H1 (cell line): ENCODE measurements around the gene RNF38. TPM values are rescaled to one million over a fixed set of nuclear protein-coding genes. Genes with fewer than 3 reads are reported as not detected.

Source experiments
- CTCF ChIA-PET: fragments of 300-600 bp; sonication (Branson Sonifier 250); formaldehyde crosslinking; loops from one replicate; lab custom pipeline; 2021; ENCODE audit not compliant: partially characterized antibody; lab: Charles Lee
- POLR2A ChIA-PET: fragments of 300-600 bp; sonication (Branson Sonifier 250); formaldehyde crosslinking; loops from one replicate; lab custom pipeline; 2021; ENCODE audit warnings: inconsistent platforms; ENCODE audit not compliant: partially characterized antibody; lab: Charles Lee
- DNase-seq, 2 experiments: peaks; one replicate each; pipeline versions ENCODE4 v3.0.0 to v3.0.0-alpha.2; 2010 to 2022; ENCODE audit warnings: low spot score in 2 of 2, low read depth in 1 of 2, mixed read lengths in 1 of 2
- FAIRE-seq: peaks from 2 replicates; lab custom pipeline; 2011; peaks lifted over from hg19 to GRCh38; lab: Jason Lieb, UNC
- H2AFZ ChIP-seq: 2 replicates; pipeline ENCODE4 v1.8.1; 2012; ENCODE audit warnings: low read length, inconsistent platforms
- H2AK5ac ChIP-seq: 2 replicates; pipeline ENCODE4 v1.6.1; 2013; ENCODE audit warnings: low read depth, low read length
- H2BK120ac ChIP-seq: replicated peaks from 2 replicates; pipeline ENCODE3; 2013; ENCODE audit warnings: low read depth, low read length, inconsistent platforms
- H2BK12ac ChIP-seq: 2 replicates; pipeline ENCODE4 v1.6.1; 2013; ENCODE audit warnings: low read depth, low read length
- H2BK15ac ChIP-seq: 2 replicates; pipeline ENCODE4 v1.6.1; 2013; ENCODE audit warnings: low read length
- H2BK20ac ChIP-seq: 2 replicates; pipeline ENCODE4 v1.6.1; 2013; ENCODE audit warnings: low read length
- H2BK5ac ChIP-seq: 2 replicates; pipeline ENCODE4 v1.6.1; 2013; ENCODE audit warnings: low read depth, low read length
- H3K14ac ChIP-seq: 2 replicates; pipeline ENCODE4 v1.6.1; 2013; ENCODE audit warnings: inconsistent platforms; ENCODE audit not compliant: insufficient read length
- H3K18ac ChIP-seq: 2 replicates; pipeline ENCODE4 v1.6.1; 2013; ENCODE audit warnings: low read length; ENCODE audit errors: extremely low read depth
- H3K23ac ChIP-seq: 2 replicates; pipeline ENCODE4 v1.6.1; 2013; ENCODE audit warnings: inconsistent platforms; ENCODE audit not compliant: insufficient read length
- H3K23me2 ChIP-seq: 2 replicates; pipeline ENCODE4 v1.6.1; 2013; ENCODE audit warnings: low read depth, low read length
- H3K27ac ChIP-seq: 2 replicates; pipeline ENCODE4 v1.6.1; 2011; ENCODE audit warnings: low read depth, low read length, inconsistent platforms
- H3K27me3 ChIP-seq, 4 experiments: replicated peaks in 1 of 4; 1 replicate in 1 of 4; 2 replicates in 3 of 4; pipeline versions ENCODE4 v1.6.1 to v1.8.1; 2011 to 2013; ENCODE audit warnings: low read length in 3 of 4, mild to moderate bottlenecking in 3 of 4, inconsistent platforms in 2 of 4, mixed read lengths in 2 of 4, moderate library complexity in 1 of 4; ENCODE audit not compliant: control insufficient read depth in 3 of 4, insufficient read depth in 3 of 4; ENCODE audit errors: extremely low read depth in 1 of 4
- H3K36me3 ChIP-seq, 4 experiments: 2 replicates each; pipeline versions ENCODE4 v1.6.1 to v1.8.1; 2011 to 2013; ENCODE audit warnings: mild to moderate bottlenecking in 4 of 4, low read length in 3 of 4, moderate library complexity in 2 of 4, control low read depth in 1 of 4, inconsistent platforms in 1 of 4; ENCODE audit not compliant: insufficient read depth in 4 of 4, control insufficient read depth in 2 of 4
- H3K4ac ChIP-seq: replicated peaks from 2 replicates; pipeline ENCODE3; 2013; ENCODE audit warnings: low read length, low read depth, mixed read lengths, inconsistent platforms; ENCODE audit not compliant: insufficient read length
- H3K4me1 ChIP-seq, 4 experiments: replicated peaks in 1 of 4; 1 replicate in 1 of 4; 2 replicates in 3 of 4; pipeline versions ENCODE4 v1.6.1 to v1.8.1; 2011 to 2013; ENCODE audit warnings: low read length in 3 of 4, inconsistent platforms in 2 of 4, mixed read lengths in 1 of 4; ENCODE audit not compliant: insufficient read depth in 4 of 4, control insufficient read depth in 3 of 4
- H3K4me2 ChIP-seq, 2 experiments: 2 replicates each; pipeline versions ENCODE4 v1.6.1 to v1.8.1; 2011 to 2013; ENCODE audit warnings: low read depth in 2 of 2, low read length in 2 of 2, control low read depth in 1 of 2, inconsistent platforms in 1 of 2, mild to moderate bottlenecking in 1 of 2; ENCODE audit not compliant: insufficient read depth in 1 of 2
- H3K4me3 ChIP-seq, 4 experiments: fragments of 200-600, 300-600 bp in 1 of 4; sonication (generic), shearing (Covaris generic), sonication (Bioruptor Twin) in 1 of 4; 2 replicates each; pipeline versions ENCODE4 v1.5.1 to v1.8.1; 2011 to 2016; ENCODE audit warnings: low read length in 4 of 4, low read depth in 3 of 4, control low read depth in 2 of 4, inconsistent platforms in 2 of 4, mild to moderate bottlenecking in 2 of 4, mixed read lengths in 1 of 4, moderate library complexity in 1 of 4; ENCODE audit not compliant: insufficient read depth in 2 of 4; ENCODE audit errors: extremely low read depth in 1 of 4
- H3K56ac ChIP-seq: replicated peaks from 2 replicates; pipeline ENCODE3; 2013; ENCODE audit warnings: low read depth, mild to moderate bottlenecking, mixed read lengths, low read length, inconsistent platforms; ENCODE audit not compliant: insufficient read length
- H3K79me1 ChIP-seq: 2 replicates; pipeline ENCODE4 v1.6.1; 2013; ENCODE audit warnings: low read depth, low read length, control low read depth
- H3K79me2 ChIP-seq, 2 experiments: 2 replicates each; pipeline versions ENCODE4 v1.6.1 to v1.8.1; 2012 to 2013; ENCODE audit warnings: low read length in 2 of 2, mild to moderate bottlenecking in 2 of 2, inconsistent platforms in 1 of 2; ENCODE audit not compliant: insufficient read depth in 2 of 2, control insufficient read depth in 1 of 2
- H3K9ac ChIP-seq, 4 experiments: replicated peaks in 1 of 4; 1 replicate in 1 of 4; 2 replicates in 3 of 4; pipeline versions ENCODE4 v1.6.1 to v1.8.1; 2011 to 2013; ENCODE audit warnings: low read depth in 3 of 4, low read length in 3 of 4, control low read depth in 2 of 4, mild to moderate bottlenecking in 2 of 4, moderate library complexity in 2 of 4, inconsistent platforms in 1 of 4; ENCODE audit errors: extremely low read depth in 1 of 4
- H3K9me3 ChIP-seq, 2 experiments: 2 replicates each; pipeline versions ENCODE4 v1.6.1 to v1.8.1; 2012 to 2013; ENCODE audit warnings: mild to moderate bottlenecking in 2 of 2, moderate library complexity in 2 of 2, control low read depth in 1 of 2, inconsistent platforms in 1 of 2, low read depth in 1 of 2, low read length in 1 of 2, mixed read lengths in 1 of 2; ENCODE audit not compliant: insufficient read depth in 2 of 2
- H4K20me1 ChIP-seq, 2 experiments: replicated peaks in 1 of 2; 2 replicates each; pipeline versions ENCODE3 to v1.8.1; 2011 to 2013; ENCODE audit warnings: inconsistent platforms in 2 of 2, low read length in 2 of 2, mild to moderate bottlenecking in 1 of 2; ENCODE audit not compliant: insufficient read depth in 2 of 2, control insufficient read depth in 1 of 2
- H4K5ac ChIP-seq: 2 replicates; pipeline ENCODE4 v1.6.1; 2013; ENCODE audit warnings: low read length, low read depth, mixed read lengths, inconsistent platforms; ENCODE audit not compliant: insufficient read length
- H4K8ac ChIP-seq: 2 replicates; pipeline ENCODE4 v1.8.0; 2013; ENCODE audit warnings: mild to moderate bottlenecking, moderate library complexity, low read length, inconsistent platforms; ENCODE audit not compliant: insufficient read depth; ENCODE audit errors: extremely low read depth
- H4K91ac ChIP-seq: replicated peaks from 2 replicates; pipeline ENCODE3; 2013; ENCODE audit warnings: low read length, mixed read lengths, inconsistent platforms; ENCODE audit not compliant: insufficient read length
- HDAC2 ChIP-seq, 2 experiments: fragments of 300-600 bp in 1 of 2; sonication (generic) in 1 of 2; IDR thresholded peaks; 2 replicates each; pipeline ENCODE4 v1.6.1; 2011 to 2012; ENCODE audit warnings: low read depth in 2 of 2, low read length in 2 of 2, mild to moderate bottlenecking in 2 of 2, moderate library complexity in 2 of 2, borderline replicate concordance in 1 of 2, inconsistent platforms in 1 of 2
- KDM4A ChIP-seq: IDR thresholded peaks from one replicate; pipeline ENCODE4 v1.7.1; 2012; ENCODE audit warnings: low read depth, mild to moderate bottlenecking, moderate library complexity, low read length, inconsistent platforms; ENCODE audit not compliant: severe bottlenecking
- NRF1 ChIP-seq: IDR thresholded peaks from 2 replicates; pipeline ENCODE4 v1.6.1; 2011; ENCODE audit warnings: mild to moderate bottlenecking, low read depth, low read length, improper control_type of control experiment
- SIN3A ChIP-seq, 2 experiments: IDR thresholded peaks in 1 of 2; conservative IDR thresholded peaks in 1 of 2; 2 replicates each; pipeline ENCODE4 v1.6.1; 2011 to 2012; ENCODE audit warnings: low read length in 2 of 2, improper control_type of control experiment in 1 of 2, low read depth in 1 of 2, mild to moderate bottlenecking in 1 of 2
- SRF ChIP-seq: IDR thresholded peaks from 2 replicates; pipeline ENCODE4 v1.6.1; 2011; ENCODE audit warnings: mild to moderate bottlenecking, low read depth, low read length, moderate library complexity
- WGBS, 2 experiments: shearing (Covaris generic) in 1 of 2; methylation state at CpG; one replicate each; pipeline versions ENCODE4 v1.1.6 to v1.1.7; 2013 to 2015; ENCODE audit warnings: low lambda C conversion rate in 2 of 2, mixed read lengths in 2 of 2, inconsistent platforms in 1 of 2, low coverage in 1 of 2, missing lambda C conversion rate in 1 of 2; ENCODE audit not compliant: insufficient replicate concordance in 2 of 2, insufficient coverage in 1 of 2, insufficient read length in 1 of 2; ENCODE audit errors: extremely low coverage in 1 of 2, missing lambda C conversion rate in 1 of 2; 5-methylcytosine and 5-hydroxymethylcytosine counted together
- polyA plus RNA-seq, 7 experiments: library from polyadenylated mRNA; depleted of rRNA in 3 of 7; stranded (reverse) in 5 of 7; unstranded in 2 of 7; fragments of >200 nt in 5 of 7; fragments of 200-250 nt in 2 of 7; gene quantifications; 1 replicate in 5 of 7; 2 replicates in 1 of 7; 4 replicates in 1 of 7; pipeline versions ENCODE4 v1.2.1 to v1.2.3, GENCODE V29; 2011 to 2013; ENCODE audit warnings: missing spikeins in 2 of 7, mixed read lengths in 2 of 7
- total RNA-seq: library from RNA; stranded (reverse); fragmentation: NEBNext Ultra II Directional; extraction: Animal tissue kit (Norgen Biotek cat#: 25700); gene quantifications from 2 replicates; pipeline ENCODE4 v1.2.1, GENCODE V29; 2021
- TF ChIP-seq, protein P1 (sequence below): IDR thresholded peaks from 2 replicates; pipeline ENCODE4 v1.6.1; 2011; ENCODE audit warnings: low read depth, mild to moderate bottlenecking, low read length; ENCODE audit not compliant: insufficient read depth
- TF ChIP-seq, protein P2 (sequence below): IDR thresholded peaks from 2 replicates; pipeline ENCODE4 v1.6.1; 2012; ENCODE audit warnings: low read length, inconsistent platforms

RNF38 gene
- total and polyA plus RNA-seq, 2 of the 8 experiments (the other 6 are each of a cell fraction or from before 2014, with no cell fraction given): 54.9 to 60.9 TPM

DNA sequence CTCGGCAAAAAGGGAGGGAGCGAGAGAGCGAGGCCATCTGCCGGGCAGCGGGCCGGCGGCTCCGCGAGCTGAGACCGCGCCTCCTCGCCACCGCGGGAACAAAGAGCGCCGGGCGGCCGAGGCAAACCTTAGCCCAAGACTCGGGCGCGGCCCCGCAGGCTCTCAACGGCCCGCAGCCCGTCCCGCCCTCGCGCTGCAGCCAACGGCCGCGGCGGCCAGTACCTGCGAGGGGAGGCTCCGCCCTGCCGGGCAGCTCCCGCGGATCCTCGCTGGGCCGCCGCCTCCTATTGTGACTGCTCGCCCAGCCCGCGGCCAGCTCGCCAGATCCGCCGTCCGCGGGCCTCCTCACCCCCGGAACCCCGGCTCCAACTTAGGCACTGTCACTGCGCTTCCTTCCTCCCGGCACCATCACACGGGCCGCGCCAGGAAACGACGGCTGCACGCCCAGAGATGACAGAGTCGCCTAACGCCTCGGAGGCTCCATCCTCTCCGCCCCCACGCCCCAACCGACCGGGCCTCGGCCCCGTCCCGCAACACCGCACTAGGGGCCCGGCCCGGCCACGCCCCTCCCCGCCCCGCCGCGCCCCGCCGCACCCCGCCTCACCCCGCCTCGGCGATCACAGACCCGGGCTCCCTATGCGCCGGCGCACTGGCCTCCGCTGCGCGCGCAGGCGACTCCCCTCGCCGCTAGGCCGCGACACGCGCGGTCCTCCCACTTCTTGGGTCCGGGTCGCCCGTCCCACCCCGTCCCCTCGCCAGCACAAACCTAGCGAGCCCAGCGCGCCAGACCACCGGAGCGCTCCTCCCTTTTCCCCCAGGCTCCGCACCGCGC is 479 bp upstream of the RNF38 start:
- Histone ChIP-seq H3K9me3 (no peaks in the 10 kb centered on the region), H3K18ac (peak overlapping the region; percentile 96), H4K20me1 (peaks cover 6 to 7% of the 10 kb centered on the region in 2 experiments), H3K4me3 (peak overlapping the region; percentile 72 to 97 (median 90)), H3K23me2 (peaks cover 2% of the 10 kb centered on the region; the same call in 1 of the 2 replicates), H3K4ac (no peak overlapping the region), H3K23ac (no peak overlapping the region), H2AFZ (no peak overlapping the region), H3K4me1 (peaks cover 0 to 7% (median 0%) of the 10 kb centered on the region in 4 experiments; a peak in 3 of 7 replicates), H3K79me1 (peaks cover 3% of the 10 kb centered on the region), H3K79me2 (peaks cover 26 to 86% of the 10 kb centered on the region in 2 experiments), H2BK20ac (no peak overlapping the region), H4K8ac (peak overlapping the region; percentile 98; the same call in 1 of the 2 replicates), H2BK12ac (no peak overlapping the region), H2BK15ac (no peak overlapping the region), H3K27me3 (no peaks in the 10 kb centered on the region), H2BK5ac (peak overlapping the region; percentile 67), H2BK120ac (no peak overlapping the region), H4K91ac (peak overlapping the region; percentile 88), H3K9ac (peak overlapping the region; percentile 90 to 95 (median 92)), H4K5ac (peak overlapping the region; percentile 99), H3K27ac (peak overlapping the region; percentile 92), H3K4me2 (peak overlapping the region; percentile 66 to 74), H3K56ac (peak overlapping the region; percentile 60), H3K36me3 (0 out of 8 replicates have a peak, but pooled peaks cover 0 to 3% (median 0%) of the 10 kb centered on the region in 4 experiments), H2AK5ac (no peak overlapping the region), H3K14ac (no peak overlapping the region)
- no peak for FAIRE-seq
- peak; percentile 41 to 89 for DNase-seq
- 1% methylated on average over 50 of the region's 111 CpGs; no CpG with 5 or more reads in 1 of the 2 experiments for WGBS, 2 experiments
- CTCF ChIA-PET: interaction anchor here (0.6 to 1.2 kb wide), 4 partner anchors 12 to 1196 kb away, joined by 3 to 4 read pairs (median 3); no protein-coding TSS in a partner anchor
- POLR2A ChIA-PET: interaction anchor here (0.7 to 1.8 kb wide), 5 partner anchors 14 to 284 kb away, joined by 3 to 6 read pairs (median 4); no protein-coding TSS in a partner anchor
- TF ChIP-seq SRF (no peak), HDAC2 (IDR thresholded peaks at IDR 0.05; ENCODE audit: borderline replicate concordance in 1 of 2, low read depth in 2 of 2, low read length in 2 of 2) (0 out of 4 replicates have a peak, but pooled peaks of 1 of the 2 experiments have one; percentile 27), SIN3A (conservative IDR thresholded peaks at IDR 0.05 in 1 of 2, IDR thresholded peaks at IDR 0.05 in 1 of 2; ENCODE audit: low read depth in 1 of 2, low read length in 2 of 2) (peak in 1 of 2 experiments; percentile 72; a peak in 2 of 4 replicates), KDM4A (peak; percentile 54), NRF1 (peak; percentile 46)
- TF ChIP-seq, protein P1, sequence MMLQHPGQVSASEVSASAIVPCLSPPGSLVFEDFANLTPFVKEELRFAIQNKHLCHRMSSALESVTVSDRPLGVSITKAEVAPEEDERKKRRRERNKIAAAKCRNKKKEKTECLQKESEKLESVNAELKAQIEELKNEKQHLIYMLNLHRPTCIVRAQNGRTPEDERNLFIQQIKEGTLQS: 0 out of 2 replicates have a peak, but pooled peaks have one; percentile 31
- TF ChIP-seq, protein P2, sequence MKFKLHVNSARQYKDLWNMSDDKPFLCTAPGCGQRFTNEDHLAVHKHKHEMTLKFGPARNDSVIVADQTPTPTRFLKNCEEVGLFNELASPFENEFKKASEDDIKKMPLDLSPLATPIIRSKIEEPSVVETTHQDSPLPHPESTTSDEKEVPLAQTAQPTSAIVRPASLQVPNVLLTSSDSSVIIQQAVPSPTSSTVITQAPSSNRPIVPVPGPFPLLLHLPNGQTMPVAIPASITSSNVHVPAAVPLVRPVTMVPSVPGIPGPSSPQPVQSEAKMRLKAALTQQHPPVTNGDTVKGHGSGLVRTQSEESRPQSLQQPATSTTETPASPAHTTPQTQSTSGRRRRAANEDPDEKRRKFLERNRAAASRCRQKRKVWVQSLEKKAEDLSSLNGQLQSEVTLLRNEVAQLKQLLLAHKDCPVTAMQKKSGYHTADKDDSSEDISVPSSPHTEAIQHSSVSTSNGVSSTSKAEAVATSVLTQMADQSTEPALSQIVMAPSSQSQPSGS: peak; percentile 3; the same call in 1 of the 2 replicates
